ENCODE results near the gene NRN1L. TPM values are rescaled to one million over a fixed set of nuclear protein-coding genes. Genes with fewer than 3 reads are reported as not detected.

The NRN1L gene
- total and polyA plus RNA-seq, 2 donors (not counting 3 experiments of a cell fraction or from before 2014, with no cell fraction given) = 0.37 TPM; not detected in 1

GRCh38 chr16:67880584-67880983 lies 4.1 kb upstream of the NRN1L start:
- H3K4me1 ChIP-seq (ENCODE audit: control insufficient read depth, extremely low read depth, insufficient read depth, low read length) = no peaks in the 10 kb centered on the region
- H3K27me3 ChIP-seq (ENCODE audit: control insufficient read depth in 2 of 2, insufficient read depth in 2 of 2, low read length in 2 of 2) = no peaks in the 10 kb centered on the region
- H3K27ac ChIP-seq (ENCODE audit: insufficient read depth, low read depth, low read length) = no peak overlapping the region
- no TSS peak for BruUV-seq (replicated peaks)
- no peak overlapping the region for H3K9ac ChIP-seq (replicated peaks; ENCODE audit: extremely low read depth, insufficient read depth, low read length)
- no peak overlapping the region for H3K4me3 ChIP-seq (replicated peaks in 1 of 3; ENCODE audit: insufficient read depth in 1 of 3, low read depth in 1 of 3, low read length in 3 of 3)
- dilution Hi-C loops (cut with MboI; ENCODE audit: extremely low pct_ligation_motif_present, low sequenced_read_pairs) (no loop called here), intact Hi-C loops (cut with micrococcal nuclease) (loop anchor here (5.0 kb wide), 1 partner anchor 182 kb away; no protein-coding TSS in a partner anchor)
- CTCF ChIA-PET = interaction anchor here (1.3 kb wide), 1 partner anchor 48 kb away, joined by 4 read pairs; no protein-coding TSS in a partner anchor
- FAIRE-seq (no peak), DNase-seq (ENCODE audit: low read depth, low spot score) (no peak)
- H4K20me1 ChIP-seq (replicated peaks; ENCODE audit: control insufficient read depth, extremely low read depth, insufficient read depth, low read length) = no peaks in the 10 kb centered on the region
- peaks cover 19 to 89% of the 10 kb centered on the region in 2 experiments for H3K36me3 ChIP-seq (ENCODE audit: control insufficient read depth in 2 of 2, extremely low read depth in 1 of 2, insufficient read depth in 2 of 2, low read length in 2 of 2)
- no peaks in the 10 kb centered on the region for H3K9me1 ChIP-seq (replicated peaks; ENCODE audit: control insufficient read depth, extremely low read depth, insufficient read depth, low read length)
- H3K4me2 ChIP-seq (ENCODE audit: insufficient read depth, low read length) = no peak overlapping the region
- TF ChIP-seq MAX (IDR thresholded peaks at IDR 0.05; ENCODE audit: insufficient read depth, insufficient read length) (no peak), FOS (IDR thresholded peaks at IDR 0.05; ENCODE audit: borderline replicate concordance, insufficient read depth, low read length) (no peak), MYC (IDR thresholded peaks at IDR 0.05; ENCODE audit: low read depth, low read length) (no peak), JUN (IDR thresholded peaks at IDR 0.05; ENCODE audit: borderline replicate concordance, insufficient read depth, insufficient read length, low read depth) (no peak), GATA2 (IDR thresholded peaks at IDR 0.05; ENCODE audit: insufficient read depth, insufficient read length, low read depth, low read length) (no peak), POLR2AphosphoS5 (IDR thresholded peaks at IDR 0.05; ENCODE audit: insufficient read depth, low read depth, low read length) (no peak), POLR2A (IDR thresholded peaks at IDR 0.05; ENCODE audit: low read depth, low read length) (no peak), CTCF (IDR thresholded peaks at IDR 0.05; ENCODE audit: extremely low read depth in 1 of 2, insufficient read depth in 1 of 2, low read depth in 1 of 2, low read length in 2 of 2) (no peak), EZH2 (IDR thresholded peaks at IDR 0.05; ENCODE audit: borderline replicate concordance, low read depth, low read length, severe bottlenecking) (no peak)
- no peaks in the 10 kb centered on the region for H3K9me3 ChIP-seq (replicated peaks; ENCODE audit: control insufficient read depth, insufficient read depth, low read length)
- no peak overlapping the region for H2AFZ ChIP-seq (ENCODE audit: low read depth, low read length)
- peaks cover 9% of the 10 kb centered on the region for H3K79me2 ChIP-seq (ENCODE audit: control insufficient read depth, insufficient read depth, low read length)
- POLR2A ChIA-PET = no interaction called here
